Measurements from ENCODE around the gene OR2Z1.
A peak's percentile ranks its signal among the peaks of the same experiment; 100 is the strongest.

OR2Z1 gene

GRCh38 chr19:8721334-8721733, at the start of gene OR2Z1:
Gene OR2Z1, plus strand, starts transcription at chr19:8721634. Its CDS starts 9,395 bp downstream, at chr19:8731029.
- no peak for DNase-seq

- DNase-seq = no peak
Observed at GRCh38 chr19:8673276-8673891, 48.0 kb upstream of the OR2Z1 start.

GRCh38 chr19:8675066-8675465, 46.4 kb upstream of the OR2Z1 start:
- DNase-seq = no peak

GRCh38 chr19:8678244-8678807, 43.1 kb upstream of the OR2Z1 start:
- no peak for DNase-seq

GRCh38 chr19:8680676-8681344, 40.6 kb upstream of the OR2Z1 start:
- no peak for DNase-seq

GRCh38 chr19:8681345-8682029, 39.9 kb upstream of the OR2Z1 start:
- no peak for DNase-seq

GRCh38 chr19:8682472-8682871, 39.0 kb upstream of the OR2Z1 start:
- no peak for DNase-seq

- no peak for DNase-seq
Observed at GRCh38 chr19:8682931-8683330, 38.5 kb upstream of the OR2Z1 start.

GRCh38 chr19:8684001-8684902, 37.2 kb upstream of the OR2Z1 start:
- DNase-seq = no peak

GRCh38 chr19:8686549-8686948, 34.9 kb upstream of the OR2Z1 start:
- DNase-seq = no peak

- DNase-seq = no peak
Observed at GRCh38 chr19:8688930-8689329, 32.5 kb upstream of the OR2Z1 start.

GRCh38 chr19:8690753-8691539, 30.5 kb upstream of the OR2Z1 start:
- no peak for DNase-seq

GRCh38 chr19:8695501-8695900, 25.9 kb upstream of the OR2Z1 start:
- no peak for DNase-seq

- no peak for DNase-seq
Observed at GRCh38 chr19:8695911-8696310, 25.5 kb upstream of the OR2Z1 start.

- no peak for DNase-seq
Observed at GRCh38 chr19:8696993-8697392, 24.4 kb upstream of the OR2Z1 start.

- no peak for DNase-seq
Observed at GRCh38 chr19:8697671-8698432, 23.6 kb upstream of the OR2Z1 start.

- DNase-seq = no peak
Observed at GRCh38 chr19:8698433-8699063, 22.9 kb upstream of the OR2Z1 start, which contains the start of gene ACTL9. Gene ACTL9, minus strand, starts transcription at chr19:8698795. Its CDS starts 94 bp downstream, at chr19:8698701.

GRCh38 chr19:8699908-8700307, 21.5 kb upstream of the OR2Z1 start:
- no peak for DNase-seq

GRCh38 chr19:8700956-8701355, 20.5 kb upstream of the OR2Z1 start:
- no peak for DNase-seq

GRCh38 chr19:8702350-8702749, 19.1 kb upstream of the OR2Z1 start:
- peak; percentile 71 for DNase-seq

- DNase-seq = no peak
Observed at GRCh38 chr19:8703223-8703622, 18.2 kb upstream of the OR2Z1 start.
